Lower leg skin (tissue), 4 donors: ENCODE measurements around the gene ARMH3. TPM values are rescaled to one million over a fixed set of nuclear protein-coding genes. Genes with fewer than 3 reads are reported as not detected.

Experiments
- DNase-seq, 2 donors: peaks; one replicate each; pipeline ENCODE4 v3.0.0-alpha.2; 2019; ENCODE audit warnings: low spot score in 2 of 2
- H3K4me3 ChIP-seq: fragments of 200-600 bp; sonication (generic); 2 replicates; pipeline ENCODE4 v1.5.1; 2017; ENCODE audit warnings: mild to moderate bottlenecking, low read depth; ENCODE audit not compliant: poor library complexity, severe bottlenecking
- POLR2A ChIP-seq, 2 donors: fragments of 450-650 bp; IDR thresholded peaks; one replicate each; pipeline ENCODE4 v1.6.1; 2016 to 2017; ENCODE audit warnings: antibody characterized with exemption in 2 of 2, mild to moderate bottlenecking in 1 of 2, moderate library complexity in 1 of 2
- WGBS, 2 donors: methylation state at CpG; one replicate each; pipeline ENCODE4 v1.1.5; 2018; 5-methylcytosine and 5-hydroxymethylcytosine counted together
- intact Hi-C: fragments of 100-400 bp; cut with DNase I; formaldehyde crosslinking; loops from one replicate; pipeline ENCODE4 v1.15.0; 2023; ENCODE audit warnings: low total_unique reads
- total RNA-seq, 4 donors: library from RNA; depleted of rRNA; stranded (reverse); fragments of >200 nt; gene quantifications; one replicate each; pipeline ENCODE4 v1.1.0, GENCODE V29; 2016
- TF ChIP-seq, protein P1 (sequence below), 3 donors: fragments of 450-650 bp; IDR thresholded peaks; one replicate each; pipeline ENCODE4 v1.5.1; 2016; ENCODE audit warnings: antibody characterized with exemption in 3 of 3, mild to moderate bottlenecking in 3 of 3, moderate library complexity in 2 of 3

Gene ARMH3
- total RNA-seq, 4 donors from 2014 or later: 15.2 to 57.4 (median 16.9) TPM

DNA sequence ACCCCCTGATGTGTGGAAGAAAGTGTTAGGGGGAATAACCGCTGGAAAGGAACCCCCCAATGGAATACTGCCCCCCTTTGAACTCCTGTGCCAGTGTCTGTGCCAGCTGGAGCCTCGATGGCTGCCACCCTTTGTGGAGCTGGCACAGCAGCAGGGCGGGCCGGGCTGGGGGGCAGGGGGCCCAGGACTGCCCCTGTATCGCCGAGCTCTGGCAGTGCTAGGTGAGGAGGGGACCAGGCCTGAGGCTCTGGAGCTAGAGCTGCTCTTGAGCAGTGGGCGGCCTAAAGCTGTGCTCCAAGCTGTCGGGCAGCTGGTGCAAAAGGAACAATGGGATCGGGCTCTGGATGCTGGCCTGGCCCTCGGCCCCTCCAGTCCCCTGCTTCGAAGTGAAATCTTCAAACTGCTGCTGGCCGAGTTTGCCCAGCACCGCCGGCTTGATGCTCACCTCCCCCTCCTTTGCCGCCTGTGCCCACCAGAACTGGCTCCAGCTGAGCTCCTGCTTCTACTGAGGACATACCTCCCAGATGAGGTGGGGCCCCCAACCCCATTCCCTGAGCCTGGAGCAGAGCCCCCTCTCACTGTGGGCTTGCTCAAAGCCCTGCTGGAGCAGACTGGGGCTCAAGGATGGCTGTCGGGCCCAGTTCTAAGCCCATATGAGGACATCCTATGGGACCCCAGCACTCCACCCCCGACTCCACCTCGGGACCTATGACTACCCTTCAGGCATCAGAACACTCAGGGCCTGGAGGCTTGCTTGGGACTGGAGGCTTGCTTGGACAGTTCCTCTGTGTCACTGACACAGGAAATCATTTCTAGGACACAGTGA, 11.3 kb upstream of the ARMH3 start:
- DNase-seq: no peak
- no peak overlapping the region for H3K4me3 ChIP-seq
- 77 to 81% methylated on average over 12 to 17 of the region's 18 CpGs for WGBS, 2 donors
- TF ChIP-seq, protein P1, sequence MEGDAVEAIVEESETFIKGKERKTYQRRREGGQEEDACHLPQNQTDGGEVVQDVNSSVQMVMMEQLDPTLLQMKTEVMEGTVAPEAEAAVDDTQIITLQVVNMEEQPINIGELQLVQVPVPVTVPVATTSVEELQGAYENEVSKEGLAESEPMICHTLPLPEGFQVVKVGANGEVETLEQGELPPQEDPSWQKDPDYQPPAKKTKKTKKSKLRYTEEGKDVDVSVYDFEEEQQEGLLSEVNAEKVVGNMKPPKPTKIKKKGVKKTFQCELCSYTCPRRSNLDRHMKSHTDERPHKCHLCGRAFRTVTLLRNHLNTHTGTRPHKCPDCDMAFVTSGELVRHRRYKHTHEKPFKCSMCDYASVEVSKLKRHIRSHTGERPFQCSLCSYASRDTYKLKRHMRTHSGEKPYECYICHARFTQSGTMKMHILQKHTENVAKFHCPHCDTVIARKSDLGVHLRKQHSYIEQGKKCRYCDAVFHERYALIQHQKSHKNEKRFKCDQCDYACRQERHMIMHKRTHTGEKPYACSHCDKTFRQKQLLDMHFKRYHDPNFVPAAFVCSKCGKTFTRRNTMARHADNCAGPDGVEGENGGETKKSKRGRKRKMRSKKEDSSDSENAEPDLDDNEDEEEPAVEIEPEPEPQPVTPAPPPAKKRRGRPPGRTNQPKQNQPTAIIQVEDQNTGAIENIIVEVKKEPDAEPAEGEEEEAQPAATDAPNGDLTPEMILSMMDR (IDR thresholded peaks at IDR 0.05): no peak
- TF ChIP-seq POLR2A (IDR thresholded peaks at IDR 0.05): no peak
- intact Hi-C loops: no loop called here

DNA sequence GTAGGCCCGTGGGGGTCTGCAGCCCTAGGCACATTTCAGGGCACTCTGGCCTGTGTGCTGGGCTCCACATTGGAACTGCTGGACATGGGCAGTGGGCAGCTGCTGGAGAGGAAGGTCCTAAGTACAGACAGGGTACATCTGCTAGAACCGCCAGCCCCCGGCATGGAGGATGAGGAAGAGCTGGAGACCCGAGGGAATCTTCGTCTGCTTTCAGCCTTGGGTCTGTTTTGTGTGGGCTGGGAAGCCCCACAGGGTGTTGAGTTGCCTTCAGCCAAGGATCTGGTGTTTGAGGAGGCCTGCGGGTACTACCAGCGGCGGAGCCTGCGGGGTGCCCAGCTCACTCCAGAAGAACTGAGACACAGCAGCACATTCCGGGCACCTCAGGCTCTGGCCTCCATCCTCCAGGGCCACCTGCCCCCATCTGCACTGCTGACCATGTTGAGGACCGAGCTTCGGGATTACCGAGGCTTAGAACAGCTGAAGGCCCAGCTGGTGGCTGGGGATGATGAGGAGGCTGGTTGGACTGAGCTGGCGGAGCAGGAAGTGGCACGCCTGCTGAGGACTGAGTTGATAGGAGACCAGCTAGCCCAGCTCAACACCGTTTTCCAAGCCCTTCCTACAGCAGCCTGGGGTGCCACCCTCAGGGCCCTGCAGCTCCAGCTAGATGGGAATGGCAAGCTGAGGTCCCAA, 10.6 kb upstream of the ARMH3 start:
- intact Hi-C loops: no loop called here

DNA sequence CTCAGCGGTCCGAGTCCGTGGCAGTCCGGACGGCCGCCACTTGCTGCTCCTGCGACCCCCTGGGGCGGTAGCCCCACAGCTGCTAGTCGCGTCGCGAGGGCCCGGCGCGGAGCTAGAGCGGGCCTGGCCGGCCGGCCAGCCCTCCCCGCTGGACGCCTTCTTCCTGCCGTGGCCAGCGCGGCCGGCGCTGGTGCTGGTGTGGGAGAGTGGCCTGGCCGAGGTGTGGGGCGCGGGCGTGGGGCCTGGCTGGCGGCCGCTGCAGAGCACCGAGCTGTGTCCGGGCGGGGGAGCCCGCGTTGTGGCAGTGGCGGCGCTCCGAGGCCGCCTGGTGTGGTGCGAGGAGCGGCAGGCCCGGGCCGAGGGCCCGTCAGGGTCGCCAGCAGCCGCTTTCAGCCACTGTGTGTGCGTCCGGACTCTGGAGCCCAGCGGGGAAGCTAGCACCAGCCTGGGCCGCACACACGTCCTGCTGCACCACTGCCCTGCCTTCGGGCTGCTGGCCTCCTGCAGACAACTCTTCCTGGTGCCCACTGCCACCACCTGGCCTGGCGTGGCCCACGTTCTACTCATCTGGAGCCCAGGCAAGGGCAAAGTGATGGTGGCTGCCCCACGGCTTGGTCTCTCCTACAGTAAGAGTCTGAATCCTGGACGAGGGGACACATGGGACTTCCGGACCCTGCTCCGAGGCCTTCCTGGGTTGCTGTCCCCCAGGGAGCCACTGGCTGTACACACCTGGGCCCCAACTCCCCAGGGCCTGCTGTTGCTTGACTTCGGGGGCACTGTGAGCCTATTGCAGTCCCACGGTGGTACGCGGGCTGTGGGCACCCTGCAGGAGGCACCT, 9.8 kb upstream of the ARMH3 start:
- DNase-seq: no peak
- intact Hi-C loops: no loop called here
- no peak for TF ChIP-seq POLR2A (IDR thresholded peaks at IDR 0.05)
- TF ChIP-seq, protein P1 (IDR thresholded peaks at IDR 0.05): no peak
- peak overlapping the region; percentile 69 for H3K4me3 ChIP-seq
- WGBS, 2 donors: 12 to 29% methylated on average over 14 to 22 of the region's 63 CpGs

More for the DNA sequence above, 10.6 kb upstream of the ARMH3 start:
- no peak for DNase-seq
- no peak for TF ChIP-seq POLR2A (IDR thresholded peaks at IDR 0.05)
- TF ChIP-seq, protein P1 (IDR thresholded peaks at IDR 0.05): no peak
- whole genome bisulfite sequencing, 2 donors: 68 to 74% methylated on average over 13 to 15 of the region's 16 CpGs
- no peak overlapping the region for H3K4me3 ChIP-seq

DNA sequence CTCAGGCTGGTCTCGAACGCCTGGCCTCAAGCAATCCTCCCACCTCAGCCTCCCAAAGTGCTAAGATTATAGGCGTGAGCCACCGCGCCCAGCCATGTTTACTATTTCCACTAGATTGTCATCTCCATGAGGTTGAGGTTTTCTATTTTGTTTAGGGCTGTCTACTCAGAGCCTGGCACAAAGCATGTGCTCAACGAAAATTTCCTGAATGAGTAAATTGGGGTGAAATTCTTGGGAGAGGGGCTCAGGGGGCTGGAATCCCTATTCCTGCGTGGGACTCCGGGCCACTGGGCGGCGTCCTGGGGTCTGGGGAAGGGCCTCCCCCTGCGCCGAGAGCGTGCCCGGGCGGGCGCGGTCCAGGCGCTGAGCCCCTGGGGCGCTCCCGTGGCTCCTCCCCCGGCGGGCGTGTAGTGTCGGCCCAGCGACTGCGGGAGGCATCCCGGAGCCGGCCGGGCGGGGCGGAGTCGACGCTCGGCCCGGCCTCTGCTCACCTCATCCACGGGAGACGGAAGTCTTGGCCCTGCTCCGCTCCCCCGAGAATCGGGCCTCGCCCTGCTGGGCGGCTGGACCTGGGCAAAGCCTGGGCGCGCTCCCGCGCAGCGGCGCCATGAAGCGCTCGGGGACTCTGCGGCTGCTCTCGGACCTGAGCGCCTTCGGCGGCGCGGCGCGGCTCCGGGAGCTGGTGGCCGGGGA, 9.0 kb upstream of the ARMH3 start, which contains the start of gene HPS6:
TSS of gene HPS6 (plus strand) at position 482 of the 693 bp plus-strand sequence. CDS start at position 608, 126 bp downstream.
- TF ChIP-seq POLR2A (IDR thresholded peaks at IDR 0.05): no peak
- TF ChIP-seq, protein P1 (IDR thresholded peaks at IDR 0.05): no peak
- intact Hi-C loops: no loop called here
- WGBS, 2 donors: 0 to 2% methylated on average over 13 to 56 of the region's 61 CpGs
- peak; percentile 89 to 98 for DNase-seq
- peak within 1 kb of the TSS; percentile 69 for H3K4me3 ChIP-seq

DNA sequence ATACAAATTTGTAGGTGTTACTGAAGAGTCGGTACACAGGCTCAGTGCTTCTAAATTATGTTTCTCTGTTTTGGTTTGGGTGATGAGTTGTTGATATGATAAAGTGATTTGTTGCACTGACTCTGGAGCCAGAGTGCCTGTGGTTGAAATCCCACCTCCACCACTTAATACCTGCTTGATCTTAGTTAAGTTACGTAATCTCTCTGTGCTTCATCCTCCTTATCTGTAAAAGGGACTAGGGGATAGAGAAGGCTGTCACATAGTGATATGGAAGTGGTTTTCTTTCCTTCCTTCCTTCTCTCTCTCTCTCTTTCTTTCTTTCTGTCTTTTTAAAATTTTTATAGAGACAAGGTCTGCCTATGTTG, 8.5 kb upstream of the ARMH3 start:
- intact Hi-C loops: no loop called here
- no peak for TF ChIP-seq POLR2A (IDR thresholded peaks at IDR 0.05)
- TF ChIP-seq, protein P1 (IDR thresholded peaks at IDR 0.05): no peak
- 78 to 85% methylated on average over 2 of the region's 2 CpGs for WGBS, 2 donors
- no peak for DNase-seq
- no peak overlapping the region for H3K4me3 ChIP-seq
